Epithelial cell of proximal tubule (primary cell): ENCODE measurements around the gene BSG. TPM values are rescaled to one million over a fixed set of nuclear protein-coding genes. Genes with fewer than 3 reads are reported as not detected.

Experiments used
- DNase-seq: peaks from one replicate; pipeline ENCODE4 v3.0.0-alpha.2; 2011; ENCODE audit warnings: low read depth
- H3K4me3 ChIP-seq: 2 replicates; pipeline ENCODE4 v1.5.1; 2011; ENCODE audit warnings: low read depth, mild to moderate bottlenecking, low read length
- CTCF ChIP-seq: conservative IDR thresholded peaks from 2 replicates; pipeline ENCODE4 v1.5.1; 2012; ENCODE audit warnings: low read depth, mild to moderate bottlenecking, low read length
- total RNA-seq: library from RNA; depleted of rRNA; stranded (reverse); fragments of >200 nt; gene quantifications from 2 replicates; pipeline ENCODE4 v1.2.3, GENCODE V29; 2015

BSG gene
- total RNA-seq, 1 donor from 2014 or later: 705 TPM

- H3K4me3 ChIP-seq: no peak overlapping the region
- no peak for DNase-seq
- no peak for TF ChIP-seq CTCF
These were observed 41.6 kb downstream of the BSG start for GRCh38 chr19:613732-614567.

- no peak for TF ChIP-seq CTCF
- no peak for DNase-seq
- no peak overlapping the region for H3K4me3 ChIP-seq
These were observed 43.2 kb downstream of the BSG start for GRCh38 chr19:615619-616018.

- TF ChIP-seq CTCF: no peak
- H3K4me3 ChIP-seq: no peak overlapping the region
- DNase-seq: no peak
These were observed 43.8 kb downstream of the BSG start for GRCh38 chr19:616062-616700.

GRCh38 chr19:616747-617526 lies 44.5 kb downstream of the BSG start:
- no peak overlapping the region for H3K4me3 ChIP-seq
- DNase-seq: no peak
- TF ChIP-seq CTCF: no peak

GRCh38 chr19:617551-618246 lies 45.3 kb downstream of the BSG start:
- no peak for DNase-seq
- TF ChIP-seq CTCF: no peak
- H3K4me3 ChIP-seq: no peak overlapping the region

GRCh38 chr19:618247-618619 lies 45.8 kb downstream of the BSG start:
- DNase-seq: no peak
- no peak for TF ChIP-seq CTCF

More at GRCh38 chr19:618247-618619, 45.8 kb downstream of the BSG start:
- H3K4me3 ChIP-seq: no peak overlapping the region
